ENCODE data around the gene PRMT7.

The PRMT7 gene

DNA sequence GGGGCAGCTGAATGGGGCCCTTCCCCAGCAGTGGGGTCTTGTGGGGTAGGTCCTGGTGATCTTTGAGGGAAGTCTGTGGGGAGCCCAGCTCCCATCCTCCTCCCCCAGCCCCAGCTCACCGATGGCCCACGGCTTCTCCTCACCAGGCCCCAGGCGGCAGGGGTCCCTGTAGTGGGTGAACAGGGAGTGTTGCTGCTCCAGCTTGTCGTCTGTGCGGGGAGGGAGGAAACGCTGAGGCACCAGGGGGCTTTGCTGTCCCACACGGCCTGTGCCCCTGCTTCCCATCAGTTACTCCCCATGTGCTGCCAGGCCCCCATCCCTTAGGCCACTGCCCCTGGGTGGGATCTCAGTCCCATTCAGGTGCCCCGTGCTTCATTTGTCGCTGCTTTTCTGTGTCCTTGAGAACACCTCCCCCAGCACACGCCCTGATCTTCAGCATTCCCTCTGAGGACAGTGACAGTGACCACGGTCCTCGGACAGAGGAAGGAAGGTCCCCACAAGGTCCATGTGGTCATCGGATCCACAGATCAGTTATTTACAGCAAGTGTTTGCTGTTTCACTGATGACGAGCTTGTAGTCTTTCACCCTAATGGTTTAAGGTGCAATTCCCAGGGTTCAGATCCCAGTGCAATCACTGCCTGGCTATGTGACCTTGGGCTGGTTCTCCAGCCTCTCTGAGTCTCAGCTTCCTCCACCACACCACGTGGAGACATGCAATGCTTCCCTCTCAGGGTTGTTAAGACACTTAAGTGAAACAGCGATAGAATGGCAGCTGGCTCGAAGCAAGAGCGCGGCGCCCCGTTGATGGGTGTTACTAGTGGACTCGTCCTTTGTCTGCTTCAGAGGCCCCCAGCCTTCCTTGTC lies 53.1 kb downstream of the PRMT7 start:
- Histone ChIP-seq H3K4me2 (ENCODE audit: low read depth, low read length, poor library complexity, severe bottlenecking) (no peak overlapping the region), H3K9me2 (replicated peaks; ENCODE audit: insufficient read depth, low read length) (no peaks in the 10 kb centered on the region), H3K27me3 (ENCODE audit: low read length) (no peaks in the 10 kb centered on the region), H2AFZ (ENCODE audit: low read depth, low read length, severe bottlenecking) (no peak overlapping the region), H3K4me3 (ENCODE audit: insufficient read depth, low read length, poor library complexity, severe bottlenecking) (no peak overlapping the region), H3K79me2 (ENCODE audit: insufficient read depth, low read length) (no peaks in the 10 kb centered on the region), H3K9ac (ENCODE audit: low read length) (no peak overlapping the region), H4K20me1 (ENCODE audit: low read depth, low read length) (no peaks in the 10 kb centered on the region), H3K9me3 (ENCODE audit: insufficient read depth, low read length) (no peaks in the 10 kb centered on the region), H3K36me3 (ENCODE audit: low read length) (no peaks in the 10 kb centered on the region), H3K27ac (ENCODE audit: low read depth, low read length) (no peak overlapping the region), H3F3A (ENCODE audit: insufficient read depth) (no peaks in the 10 kb centered on the region)
- TF ChIP-seq EZH2phosphoT487 (conservative IDR thresholded peaks at IDR 0.05; ENCODE audit: low read length) = no peak
- no peak for TF ChIP-seq CTCF (IDR thresholded peaks at IDR 0.05; ENCODE audit: insufficient read depth, low read length, poor library complexity, severe bottlenecking)

DNA sequence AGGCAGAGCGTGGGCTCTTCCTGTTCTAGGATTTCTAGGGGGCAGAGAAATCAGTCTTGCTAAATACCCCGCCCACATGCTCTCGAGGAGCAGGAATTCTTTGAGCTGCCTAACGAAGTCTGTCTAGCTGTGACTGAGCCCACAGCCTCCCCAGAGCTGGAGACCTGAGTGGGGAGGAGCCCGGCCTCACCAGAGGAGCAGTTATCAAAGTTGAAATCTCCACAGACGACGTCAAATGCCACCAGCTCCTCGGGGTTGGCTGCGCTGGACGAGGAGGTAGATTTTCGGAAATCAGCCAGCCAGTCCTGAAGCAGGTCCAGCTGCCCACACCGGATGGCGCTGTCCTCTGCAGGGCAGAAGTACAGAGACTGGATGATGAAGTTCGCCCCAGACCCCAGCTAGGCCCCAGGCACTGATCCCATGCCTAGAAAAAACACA lies 53.8 kb downstream of the PRMT7 start:
- Histone ChIP-seq H3K79me2 (ENCODE audit: insufficient read depth, low read length) (no peaks in the 10 kb centered on the region), H3F3A (ENCODE audit: insufficient read depth) (no peaks in the 10 kb centered on the region), H3K27me3 (ENCODE audit: low read length) (no peaks in the 10 kb centered on the region), H3K4me3 (ENCODE audit: insufficient read depth, low read length, poor library complexity, severe bottlenecking) (no peak overlapping the region), H4K20me1 (ENCODE audit: low read depth, low read length) (no peaks in the 10 kb centered on the region), H2AFZ (ENCODE audit: low read depth, low read length, severe bottlenecking) (no peak overlapping the region), H3K27ac (ENCODE audit: low read depth, low read length) (no peak overlapping the region), H3K4me2 (ENCODE audit: low read depth, low read length, poor library complexity, severe bottlenecking) (no peak overlapping the region), H3K9me2 (replicated peaks; ENCODE audit: insufficient read depth, low read length) (no peaks in the 10 kb centered on the region), H3K9me3 (ENCODE audit: insufficient read depth, low read length) (no peaks in the 10 kb centered on the region), H3K9ac (ENCODE audit: low read length) (no peak overlapping the region), H3K36me3 (ENCODE audit: low read length) (no peaks in the 10 kb centered on the region)
- no peak for TF ChIP-seq EZH2phosphoT487 (conservative IDR thresholded peaks at IDR 0.05; ENCODE audit: low read length)

- Histone ChIP-seq H3K4me2 (ENCODE audit: low read depth, low read length, poor library complexity, severe bottlenecking) (no peak overlapping the region), H2AFZ (ENCODE audit: low read depth, low read length, severe bottlenecking) (no peak overlapping the region), H3K9ac (ENCODE audit: low read length) (no peak overlapping the region), H3K27ac (ENCODE audit: low read depth, low read length) (no peak overlapping the region), H3K36me3 (ENCODE audit: low read length) (no peaks in the 10 kb centered on the region), H3K9me3 (ENCODE audit: insufficient read depth, low read length) (no peaks in the 10 kb centered on the region), H3F3A (ENCODE audit: insufficient read depth) (no peaks in the 10 kb centered on the region), H4K20me1 (ENCODE audit: low read depth, low read length) (no peaks in the 10 kb centered on the region), H3K27me3 (ENCODE audit: low read length) (no peaks in the 10 kb centered on the region), H3K4me3 (ENCODE audit: insufficient read depth, low read length, poor library complexity, severe bottlenecking) (no peak overlapping the region), H3K79me2 (ENCODE audit: insufficient read depth, low read length) (no peaks in the 10 kb centered on the region), H3K9me2 (replicated peaks; ENCODE audit: insufficient read depth, low read length) (no peaks in the 10 kb centered on the region)
- TF ChIP-seq EZH2phosphoT487 (conservative IDR thresholded peaks at IDR 0.05; ENCODE audit: low read length) = no peak
- TF ChIP-seq CTCF (IDR thresholded peaks at IDR 0.05; ENCODE audit: insufficient read depth, low read length, poor library complexity, severe bottlenecking) = no peak
Observed at GRCh38 chr16:68365167-68365817, 54.5 kb downstream of the PRMT7 start.

DNA sequence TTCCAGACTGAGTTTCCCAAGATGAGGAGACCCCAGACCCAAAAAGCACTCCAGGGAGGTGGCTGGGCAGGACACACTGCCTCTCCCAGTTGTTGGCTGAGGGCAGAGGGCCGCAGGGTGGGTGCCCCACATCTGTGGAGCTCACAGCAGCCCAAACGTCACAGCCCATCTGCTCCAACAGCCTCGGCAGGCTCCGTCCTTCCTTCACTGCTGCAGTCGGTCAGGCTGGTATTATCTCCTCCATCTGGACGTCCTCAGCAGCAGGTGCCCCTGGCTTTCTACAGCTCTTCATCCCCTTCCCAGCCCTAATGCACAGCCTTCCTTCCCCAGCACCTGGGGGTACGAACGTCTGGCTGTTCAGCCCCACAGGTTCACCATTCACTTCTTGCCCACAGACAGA lies 55.2 kb downstream of the PRMT7 start:
- TF ChIP-seq EZH2phosphoT487 (conservative IDR thresholded peaks at IDR 0.05; ENCODE audit: low read length) = no peak
- no peak for TF ChIP-seq CTCF (IDR thresholded peaks at IDR 0.05; ENCODE audit: insufficient read depth, low read length, poor library complexity, severe bottlenecking)
- Histone ChIP-seq H3K4me3 (ENCODE audit: insufficient read depth, low read length, poor library complexity, severe bottlenecking) (no peak overlapping the region), H3K27ac (ENCODE audit: low read depth, low read length) (no peak overlapping the region), H3F3A (ENCODE audit: insufficient read depth) (no peaks in the 10 kb centered on the region), H4K20me1 (ENCODE audit: low read depth, low read length) (no peaks in the 10 kb centered on the region), H3K9me3 (ENCODE audit: insufficient read depth, low read length) (no peaks in the 10 kb centered on the region), H2AFZ (ENCODE audit: low read depth, low read length, severe bottlenecking) (no peak overlapping the region), H3K4me2 (ENCODE audit: low read depth, low read length, poor library complexity, severe bottlenecking) (no peak overlapping the region), H3K27me3 (ENCODE audit: low read length) (no peaks in the 10 kb centered on the region), H3K79me2 (ENCODE audit: insufficient read depth, low read length) (no peaks in the 10 kb centered on the region), H3K9ac (ENCODE audit: low read length) (no peak overlapping the region), H3K36me3 (ENCODE audit: low read length) (no peaks in the 10 kb centered on the region), H3K9me2 (replicated peaks; ENCODE audit: insufficient read depth, low read length) (no peaks in the 10 kb centered on the region)
